Measurements from ENCODE around the gene PHF23.

PHF23 gene

DNA sequence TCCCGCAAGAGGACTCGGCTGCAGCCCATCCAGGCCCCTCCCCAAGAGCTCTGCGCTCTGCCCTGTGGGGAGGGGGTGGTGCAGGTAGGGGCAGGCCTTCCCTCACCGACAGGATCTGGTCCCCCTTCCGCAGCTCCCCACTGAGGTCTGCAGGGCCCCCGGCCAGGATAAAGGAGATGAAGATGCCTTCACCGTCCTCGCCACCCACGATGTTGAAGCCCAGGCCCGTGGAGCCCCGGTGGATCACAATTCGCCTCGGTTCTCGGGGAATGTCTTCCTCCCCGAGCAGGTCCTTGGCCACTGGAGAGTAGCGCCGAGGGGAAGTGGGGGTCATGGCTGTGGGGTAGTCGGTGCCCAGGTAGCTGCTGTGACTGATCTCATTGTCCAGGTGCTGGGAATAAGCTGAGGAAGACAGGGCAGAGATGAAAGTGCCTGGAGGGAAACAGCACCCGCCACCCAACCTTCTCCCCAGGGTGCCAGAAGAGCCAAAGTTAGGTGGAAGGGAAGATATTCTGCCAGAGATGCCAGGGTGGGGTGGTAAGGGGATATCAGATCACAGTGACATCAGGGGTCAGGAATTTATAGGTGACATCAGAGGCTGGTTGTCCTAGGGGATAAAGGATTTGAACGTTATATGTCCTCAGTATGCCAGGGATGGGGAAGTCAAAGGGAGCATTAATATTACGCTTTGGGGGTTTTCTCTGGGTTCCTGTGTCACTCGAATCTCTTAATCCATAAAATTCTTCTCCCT is 42.4 kb downstream of the PHF23 start:
- DNase-seq: no peak

DNA sequence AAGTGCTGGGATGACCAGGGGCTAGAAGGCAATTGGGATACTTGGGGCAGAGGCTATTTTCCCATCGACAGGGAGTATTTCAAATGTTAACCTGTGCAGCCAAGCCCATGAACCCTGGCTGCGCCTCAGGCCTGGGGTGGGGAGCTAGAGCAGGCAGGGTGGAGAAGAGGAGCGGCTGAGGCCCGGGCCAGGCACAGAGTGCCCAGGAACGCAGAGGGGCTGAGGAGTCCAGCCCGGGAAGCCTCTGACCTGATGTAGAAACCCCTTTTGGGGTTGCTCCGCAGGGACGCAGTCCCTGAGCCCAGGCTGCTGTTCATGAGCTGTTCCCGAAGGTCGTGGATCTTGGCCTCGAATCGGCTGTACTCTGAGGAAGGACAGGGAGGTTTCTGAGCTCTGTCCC is 43.3 kb downstream of the PHF23 start:
- no peak for DNase-seq

DNA sequence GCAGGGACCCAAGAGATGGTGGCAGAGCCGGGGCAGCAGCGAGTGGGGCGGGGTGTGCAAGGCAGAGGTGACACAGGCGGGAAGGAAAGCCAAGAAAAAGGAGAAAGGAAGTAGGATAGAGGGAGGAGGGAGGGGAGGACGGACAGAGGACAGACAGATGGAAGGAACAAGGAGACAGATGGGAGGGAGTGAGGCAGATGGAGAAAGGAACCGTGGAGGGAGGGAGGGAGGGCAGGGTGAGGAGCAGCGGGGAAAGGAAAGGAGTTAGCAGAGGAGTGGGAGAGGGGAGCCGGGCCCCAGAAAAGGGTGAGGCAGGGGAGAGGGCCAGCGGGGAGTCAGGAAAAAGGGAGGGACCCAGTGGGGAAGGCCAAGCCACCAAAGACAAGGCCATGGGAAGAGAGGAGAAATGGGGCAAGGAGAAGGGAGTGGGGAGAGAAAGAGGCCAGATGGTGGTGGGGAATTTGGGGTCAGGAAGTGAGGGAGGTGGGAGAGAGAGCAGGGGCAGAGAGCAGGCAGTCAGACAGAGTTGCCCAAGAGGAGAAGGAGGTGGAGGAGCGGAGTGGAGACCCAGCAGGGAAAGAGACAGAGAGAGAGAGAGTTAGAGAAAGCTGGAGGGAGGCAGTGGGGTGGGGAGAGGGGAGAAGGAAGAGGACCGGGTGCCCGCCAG is 46.9 kb downstream of the PHF23 start:
- no peak for DNase-seq

DNA sequence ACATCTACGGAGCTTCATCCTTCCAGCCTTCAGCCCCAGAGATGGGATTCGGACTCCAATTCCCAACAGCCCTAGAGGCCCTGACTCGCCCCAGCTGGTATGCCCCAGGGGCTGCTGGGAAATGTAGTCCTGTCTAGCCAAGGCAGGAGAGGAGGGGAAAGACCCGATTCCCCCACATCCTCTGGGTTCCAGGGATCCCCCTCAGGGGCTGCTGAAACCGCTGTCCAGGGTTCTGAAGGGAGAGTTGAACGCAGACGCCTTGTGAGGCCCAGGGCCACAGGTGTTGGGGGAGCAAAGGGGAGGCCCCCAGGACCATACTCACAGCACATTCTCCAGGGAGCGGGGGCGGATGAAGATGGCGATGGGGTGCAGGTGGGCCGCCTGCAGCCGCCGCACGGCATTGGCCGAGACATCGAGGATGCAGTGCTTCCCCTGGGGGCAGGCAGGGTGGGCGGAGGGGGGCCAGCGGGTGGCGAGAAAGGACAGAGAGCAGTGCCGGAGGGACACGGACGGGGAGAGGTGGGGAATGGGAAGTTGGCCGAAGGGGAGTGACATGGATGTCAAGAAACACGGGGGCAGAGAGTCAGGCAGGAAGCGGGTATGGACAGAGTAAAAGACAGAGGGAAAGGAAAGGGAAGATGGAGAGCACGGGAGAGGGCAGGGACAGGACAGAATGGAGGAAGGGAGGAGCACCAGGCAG is 47.5 kb downstream of the PHF23 start:
- no peak for DNase-seq

DNA sequence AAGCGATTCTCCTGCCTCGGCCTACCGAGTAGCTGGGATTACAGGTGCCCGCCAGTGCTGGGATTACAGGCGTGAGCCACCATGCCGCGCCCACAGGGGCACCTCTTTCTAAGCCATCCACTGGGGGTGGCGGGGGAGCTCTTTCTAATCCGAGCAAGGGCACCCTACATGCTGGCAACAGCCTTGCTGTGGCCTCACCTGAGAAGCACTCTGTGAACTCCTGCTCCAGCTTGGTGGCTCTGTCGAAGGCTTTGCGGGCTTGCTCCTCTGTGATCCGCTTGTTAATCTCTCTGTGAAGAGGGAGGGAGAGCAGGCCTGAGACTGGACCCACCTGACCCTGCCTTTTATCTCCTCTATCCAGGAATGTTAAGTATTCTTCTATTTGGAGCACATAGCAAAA is 48.2 kb downstream of the PHF23 start:
- no peak for DNase-seq

DNA sequence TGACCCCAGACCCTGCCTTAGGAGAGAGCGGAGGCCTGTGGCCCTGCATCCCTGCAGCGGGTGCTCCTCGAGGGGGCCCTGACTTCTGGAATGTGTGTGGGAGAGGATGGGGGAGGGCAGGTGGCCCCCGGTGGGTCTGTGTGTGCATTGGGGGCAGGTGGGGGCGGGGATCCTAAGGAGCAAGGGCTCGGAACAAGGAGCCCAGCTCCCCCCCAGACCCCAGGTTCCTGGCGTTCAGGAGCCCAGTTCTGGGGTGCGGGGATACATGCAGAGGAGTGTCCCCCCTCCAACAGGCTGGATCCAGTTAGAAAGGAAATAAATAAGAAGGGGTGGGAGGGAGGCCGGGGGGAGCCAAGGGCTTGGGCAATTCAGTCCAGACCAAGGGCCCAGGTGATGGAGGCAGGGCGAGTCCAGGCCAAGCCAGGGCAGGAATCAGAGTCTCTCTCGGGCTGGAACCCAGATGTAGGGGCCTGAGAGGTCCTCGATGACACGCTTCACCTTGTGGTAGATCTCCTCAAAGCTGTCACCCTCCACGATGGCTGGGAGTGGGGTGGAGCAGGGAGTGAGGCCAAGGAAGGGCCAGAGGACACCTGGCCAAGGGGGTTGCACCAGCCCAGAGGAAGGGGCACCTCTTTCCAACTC is 48.9 kb downstream of the PHF23 start:
- no peak for DNase-seq

DNA sequence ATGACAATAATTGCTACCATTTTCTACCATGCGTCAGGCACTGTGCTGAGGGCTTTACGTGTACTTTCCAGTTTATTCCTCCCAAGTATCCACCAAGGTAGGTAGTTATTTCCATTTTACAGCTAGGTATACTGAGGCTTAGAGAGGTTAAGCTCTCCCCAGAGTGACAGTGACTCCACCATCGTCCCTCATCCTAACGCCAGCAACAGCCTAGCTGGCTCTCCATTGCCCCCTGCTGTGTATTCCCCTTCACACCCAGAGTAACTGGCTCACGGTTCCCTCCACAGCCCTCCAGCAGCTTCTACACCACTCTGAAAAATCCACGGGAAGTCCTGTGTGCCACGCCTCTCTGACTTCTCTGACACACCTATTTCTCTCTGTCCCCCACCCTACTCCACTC is 53.0 kb downstream of the PHF23 start:
- no peak for DNase-seq
